ENCODE data around the gene NHS. TPM values are rescaled to one million over a fixed set of nuclear protein-coding genes. Genes with fewer than 3 reads are reported as not detected.

NHS gene
- total RNA-seq, 4 donors from 2014 or later, result 0.20 to 0.39 (median 0.30) TPM

DNA sequence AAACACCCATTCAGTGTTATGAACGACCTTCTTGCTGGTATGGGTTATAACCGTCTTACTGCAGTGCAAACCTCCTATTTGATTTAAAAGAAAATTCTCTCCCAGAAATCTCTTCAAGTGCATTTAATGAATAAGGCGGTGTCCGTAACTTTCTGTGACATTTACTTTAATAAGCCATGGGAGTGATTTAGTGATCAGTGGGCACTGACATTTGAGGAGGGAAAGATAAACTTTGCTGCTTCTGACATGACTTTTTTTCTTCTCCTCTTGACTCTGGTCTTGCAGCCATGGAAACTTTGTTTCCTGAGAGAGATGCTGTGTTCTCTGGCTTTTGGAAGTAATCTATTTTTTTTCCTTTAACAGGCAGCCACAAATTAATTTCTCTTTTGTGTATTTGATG is 106.1 kb downstream of the NHS start:
- TF ChIP-seq, protein P1, sequence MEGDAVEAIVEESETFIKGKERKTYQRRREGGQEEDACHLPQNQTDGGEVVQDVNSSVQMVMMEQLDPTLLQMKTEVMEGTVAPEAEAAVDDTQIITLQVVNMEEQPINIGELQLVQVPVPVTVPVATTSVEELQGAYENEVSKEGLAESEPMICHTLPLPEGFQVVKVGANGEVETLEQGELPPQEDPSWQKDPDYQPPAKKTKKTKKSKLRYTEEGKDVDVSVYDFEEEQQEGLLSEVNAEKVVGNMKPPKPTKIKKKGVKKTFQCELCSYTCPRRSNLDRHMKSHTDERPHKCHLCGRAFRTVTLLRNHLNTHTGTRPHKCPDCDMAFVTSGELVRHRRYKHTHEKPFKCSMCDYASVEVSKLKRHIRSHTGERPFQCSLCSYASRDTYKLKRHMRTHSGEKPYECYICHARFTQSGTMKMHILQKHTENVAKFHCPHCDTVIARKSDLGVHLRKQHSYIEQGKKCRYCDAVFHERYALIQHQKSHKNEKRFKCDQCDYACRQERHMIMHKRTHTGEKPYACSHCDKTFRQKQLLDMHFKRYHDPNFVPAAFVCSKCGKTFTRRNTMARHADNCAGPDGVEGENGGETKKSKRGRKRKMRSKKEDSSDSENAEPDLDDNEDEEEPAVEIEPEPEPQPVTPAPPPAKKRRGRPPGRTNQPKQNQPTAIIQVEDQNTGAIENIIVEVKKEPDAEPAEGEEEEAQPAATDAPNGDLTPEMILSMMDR (IDR thresholded peaks at IDR 0.05 in 4 of 5, conservative IDR thresholded peaks at IDR 0.05 in 1 of 5), result no peak
- no peak for TF ChIP-seq POLR2A (IDR thresholded peaks at IDR 0.05)

DNA sequence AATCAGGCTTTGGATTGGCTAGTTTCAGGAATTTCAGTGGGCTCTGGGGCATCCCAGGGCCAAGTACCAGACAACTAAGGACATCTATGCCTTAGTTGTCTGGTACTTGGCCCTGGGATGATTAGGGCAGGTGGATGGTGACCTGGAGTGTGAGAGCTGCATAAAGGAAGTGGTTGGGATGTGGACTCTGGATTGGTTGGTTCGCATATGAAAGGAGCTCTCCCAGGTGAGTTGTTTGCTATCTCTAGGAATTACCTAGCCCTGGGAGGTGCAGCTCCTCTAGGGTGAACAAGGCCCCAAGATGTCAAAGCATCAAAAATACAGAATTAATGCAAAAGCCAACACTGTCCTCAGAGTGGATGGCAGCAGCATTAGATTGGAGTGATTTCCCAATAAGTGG is 109.6 kb downstream of the NHS start:
- TF ChIP-seq POLR2A (IDR thresholded peaks at IDR 0.05), result no peak
- TF ChIP-seq, protein P1 (IDR thresholded peaks at IDR 0.05 in 4 of 5, conservative IDR thresholded peaks at IDR 0.05 in 1 of 5), result no peak
- ATAC-seq, result no peak

More for the DNA sequence above, 106.1 kb downstream of the NHS start:
- H3K27me3 ChIP-seq, result peaks cover 0 to 3% (median 0%) of the 10 kb centered on the region in 3 donors
- no peak overlapping the region for H3K4me3 ChIP-seq
- ATAC-seq, result no peak
- no peaks in the 10 kb centered on the region for H3K9me3 ChIP-seq
- intact Hi-C loops (cut with DNase I; ENCODE audit: low total_unique reads) (no loop called here), in situ Hi-C loops (cut with MboI; ENCODE audit: low sequenced_read_pairs in 4 of 4) (no loop called here)
- no peaks in the 10 kb centered on the region for H3K36me3 ChIP-seq
- no peak overlapping the region for H3K27ac ChIP-seq
- no peak for DNase-seq
- H3K4me1 ChIP-seq, result no peaks in the 10 kb centered on the region

DNA sequence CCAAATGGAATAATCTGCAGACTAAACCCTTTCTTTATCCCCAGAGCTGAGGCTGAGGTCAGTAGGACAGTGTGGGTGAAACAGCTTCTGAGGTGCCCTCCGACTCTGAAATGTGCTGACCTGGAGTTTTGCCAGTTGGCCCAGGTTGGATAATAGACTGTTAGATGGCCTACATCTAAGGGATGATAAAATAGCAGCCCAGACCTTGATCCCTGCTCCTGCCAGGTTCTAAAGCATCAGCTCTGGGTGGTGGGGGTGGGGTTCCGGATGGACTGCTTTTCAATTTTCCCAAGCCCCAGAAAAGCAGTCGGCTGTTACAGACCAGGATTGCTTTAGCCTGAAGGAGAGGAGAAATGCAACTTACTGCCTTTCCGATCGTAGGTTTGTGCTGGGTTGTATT is 110.4 kb downstream of the NHS start:
- intact Hi-C loops (cut with DNase I; ENCODE audit: low total_unique reads), result no loop called here
- no peaks in the 10 kb centered on the region for H3K36me3 ChIP-seq
- no peak for ATAC-seq

More for the DNA sequence above, 109.6 kb downstream of the NHS start:
- Histone ChIP-seq H3K9me3 (no peaks in the 10 kb centered on the region), H3K4me1 (no peaks in the 10 kb centered on the region), H3K4me3 (no peak overlapping the region), H3K36me3 (no peaks in the 10 kb centered on the region), H3K27me3 (no peaks in the 10 kb centered on the region), H3K27ac (no peak overlapping the region)
- no peak for DNase-seq
- in situ Hi-C loops (cut with MboI; ENCODE audit: low sequenced_read_pairs in 4 of 4) (no loop called here), intact Hi-C loops (cut with DNase I; ENCODE audit: low total_unique reads) (no loop called here)

DNA sequence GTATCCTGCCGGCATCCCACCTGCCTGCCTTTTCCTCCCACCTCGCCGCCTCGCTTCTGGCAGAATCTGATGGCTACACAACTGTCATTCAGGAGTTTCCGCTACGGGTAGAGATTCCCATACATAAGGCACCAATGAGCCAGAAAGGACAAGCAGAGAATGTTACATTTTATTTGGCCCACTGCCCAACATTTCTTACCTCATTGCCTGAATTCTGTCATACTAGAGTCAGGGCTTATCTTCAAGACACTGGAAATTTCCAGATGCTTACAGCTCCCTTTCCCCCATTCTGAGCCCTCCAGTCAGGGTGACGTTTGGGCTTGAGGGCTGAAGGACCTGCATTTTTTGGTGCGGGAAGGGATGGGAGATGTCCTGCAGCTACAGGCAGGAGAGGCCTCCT is 113.0 kb downstream of the NHS start:
- no peak for TF ChIP-seq POLR2A (IDR thresholded peaks at IDR 0.05)
- TF ChIP-seq, protein P1 (IDR thresholded peaks at IDR 0.05 in 4 of 5, conservative IDR thresholded peaks at IDR 0.05 in 1 of 5), result no peak

More for the DNA sequence above, 110.4 kb downstream of the NHS start:
- no peaks in the 10 kb centered on the region for H3K4me1 ChIP-seq
- no peak for DNase-seq
- H3K27ac ChIP-seq, result no peak overlapping the region
- TF ChIP-seq, protein P1 (IDR thresholded peaks at IDR 0.05 in 4 of 5, conservative IDR thresholded peaks at IDR 0.05 in 1 of 5), result no peak
- TF ChIP-seq POLR2A (IDR thresholded peaks at IDR 0.05), result no peak
- H3K9me3 ChIP-seq, result no peaks in the 10 kb centered on the region
- no peaks in the 10 kb centered on the region for H3K27me3 ChIP-seq
- in situ Hi-C loops (cut with MboI; ENCODE audit: low sequenced_read_pairs in 4 of 4), result no loop called here
- no peak overlapping the region for H3K4me3 ChIP-seq

DNA sequence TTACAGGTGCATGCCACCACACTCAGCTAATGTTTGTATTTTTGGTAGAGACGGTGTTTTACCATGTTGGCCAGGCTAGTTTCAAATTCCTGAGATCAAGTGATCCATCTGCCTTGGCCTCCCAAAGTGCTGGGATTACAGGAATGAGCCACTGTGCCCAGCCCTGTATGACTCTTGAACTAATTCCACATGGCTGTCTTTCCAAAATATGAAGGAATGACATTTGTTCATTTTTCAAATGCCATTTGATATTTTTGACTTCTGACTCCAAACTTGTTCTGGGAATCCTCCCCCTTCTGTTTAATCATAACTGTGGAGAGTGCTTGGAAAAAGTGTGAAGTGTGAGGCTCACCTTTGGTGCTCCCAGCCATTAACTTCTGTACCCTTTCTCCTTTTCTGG is 119.2 kb downstream of the NHS start:
- H3K27me3 ChIP-seq, result no peaks in the 10 kb centered on the region
- TF ChIP-seq, protein P1 (IDR thresholded peaks at IDR 0.05 in 4 of 5, conservative IDR thresholded peaks at IDR 0.05 in 1 of 5), result no peak
- TF ChIP-seq POLR2A (IDR thresholded peaks at IDR 0.05), result no peak
- no peak overlapping the region for H3K27ac ChIP-seq
- no peaks in the 10 kb centered on the region for H3K9me3 ChIP-seq
- intact Hi-C loops (cut with DNase I; ENCODE audit: low total_unique reads) (no loop called here), in situ Hi-C loops (cut with MboI; ENCODE audit: low sequenced_read_pairs in 4 of 4) (no loop called here)
- no peaks in the 10 kb centered on the region for H3K4me1 ChIP-seq
- no peak overlapping the region for H3K4me3 ChIP-seq
- DNase-seq (no peak), ATAC-seq (no peak)
- no peaks in the 10 kb centered on the region for H3K36me3 ChIP-seq

More for the DNA sequence above, 113.0 kb downstream of the NHS start:
- no peak overlapping the region for H3K27ac ChIP-seq
- H3K4me1 ChIP-seq, result no peaks in the 10 kb centered on the region
- intact Hi-C loops (cut with DNase I; ENCODE audit: low total_unique reads), result no loop called here
- H3K9me3 ChIP-seq, result no peaks in the 10 kb centered on the region
- no peak for DNase-seq
- H3K27me3 ChIP-seq, result no peaks in the 10 kb centered on the region
- H3K4me3 ChIP-seq, result no peak overlapping the region
- ATAC-seq, result no peak
- in situ Hi-C loops (cut with MboI; ENCODE audit: low sequenced_read_pairs in 4 of 4), result no loop called here
- H3K36me3 ChIP-seq, result no peaks in the 10 kb centered on the region
